ENCODE measurements around the gene EGLN2.

EGLN2 gene

DNA sequence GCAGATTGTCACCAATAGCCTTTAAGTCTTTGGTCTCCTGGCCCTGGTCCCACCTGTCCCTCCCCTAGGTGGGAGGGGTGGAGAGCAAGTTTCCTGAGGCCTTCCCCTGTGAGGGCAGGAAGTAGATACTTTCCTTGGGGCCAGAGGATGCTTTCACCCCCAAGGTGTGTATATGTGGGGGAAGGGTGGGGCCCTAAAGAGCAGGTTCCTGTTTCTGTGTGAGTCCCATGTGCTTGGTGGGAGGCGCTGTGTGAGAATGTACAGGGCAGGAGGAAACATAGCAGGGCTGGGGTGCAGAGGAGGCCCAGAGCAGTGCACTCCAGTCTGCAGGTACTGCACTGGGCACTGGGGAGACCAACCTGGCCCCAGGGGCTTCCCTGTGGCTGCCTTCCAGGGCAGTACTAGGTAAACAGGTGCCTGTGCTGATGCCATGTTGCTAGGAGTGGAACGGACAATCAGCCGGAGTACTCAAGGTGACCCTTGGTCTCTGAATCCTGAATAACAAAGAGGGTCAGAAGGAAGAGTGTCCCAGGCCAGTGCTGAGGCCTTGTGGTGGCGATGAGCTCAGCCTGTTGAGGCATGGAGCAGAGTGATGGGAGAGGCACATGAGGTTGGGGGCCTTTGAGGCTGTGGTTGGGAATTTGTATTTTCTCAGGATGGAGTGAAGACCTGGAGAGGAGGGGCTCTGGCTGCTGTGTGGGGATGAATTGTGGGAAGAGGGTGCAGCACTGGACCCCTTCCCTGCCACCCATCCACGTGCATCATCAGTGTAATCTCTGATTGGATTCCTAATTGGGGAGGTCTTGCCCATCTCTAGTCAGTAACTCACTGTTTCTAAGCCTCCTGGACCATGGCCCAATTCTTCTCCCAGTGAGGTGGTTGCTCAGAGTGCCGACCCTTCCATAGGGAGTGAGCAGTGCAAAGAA, 5.1 kb downstream of the EGLN2 start:
- TF ChIP-seq, protein P1, sequence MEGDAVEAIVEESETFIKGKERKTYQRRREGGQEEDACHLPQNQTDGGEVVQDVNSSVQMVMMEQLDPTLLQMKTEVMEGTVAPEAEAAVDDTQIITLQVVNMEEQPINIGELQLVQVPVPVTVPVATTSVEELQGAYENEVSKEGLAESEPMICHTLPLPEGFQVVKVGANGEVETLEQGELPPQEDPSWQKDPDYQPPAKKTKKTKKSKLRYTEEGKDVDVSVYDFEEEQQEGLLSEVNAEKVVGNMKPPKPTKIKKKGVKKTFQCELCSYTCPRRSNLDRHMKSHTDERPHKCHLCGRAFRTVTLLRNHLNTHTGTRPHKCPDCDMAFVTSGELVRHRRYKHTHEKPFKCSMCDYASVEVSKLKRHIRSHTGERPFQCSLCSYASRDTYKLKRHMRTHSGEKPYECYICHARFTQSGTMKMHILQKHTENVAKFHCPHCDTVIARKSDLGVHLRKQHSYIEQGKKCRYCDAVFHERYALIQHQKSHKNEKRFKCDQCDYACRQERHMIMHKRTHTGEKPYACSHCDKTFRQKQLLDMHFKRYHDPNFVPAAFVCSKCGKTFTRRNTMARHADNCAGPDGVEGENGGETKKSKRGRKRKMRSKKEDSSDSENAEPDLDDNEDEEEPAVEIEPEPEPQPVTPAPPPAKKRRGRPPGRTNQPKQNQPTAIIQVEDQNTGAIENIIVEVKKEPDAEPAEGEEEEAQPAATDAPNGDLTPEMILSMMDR (IDR thresholded peaks at IDR 0.05; ENCODE audit: insufficient read depth, low read length, missing control alignments) = no peak
- DNase-seq (ENCODE audit: low read depth, low spot score) = no peak
- CTCF ChIA-PET = interaction anchor here (5.0 to 5.6 kb wide), 2 partner anchors 16 to 142 kb away, joined by 28 to 58 read pairs; no protein-coding TSS in a partner anchor
- no peak overlapping the region for H3K4me3 ChIP-seq (ENCODE audit: low read depth, low read length)
- POLR2A ChIA-PET = interaction anchor here (1.7 kb wide), 1 partner anchor 54 kb away, joined by 4 read pairs; the partner anchor contains the start of genes ACTMAP and SNRPA

DNA sequence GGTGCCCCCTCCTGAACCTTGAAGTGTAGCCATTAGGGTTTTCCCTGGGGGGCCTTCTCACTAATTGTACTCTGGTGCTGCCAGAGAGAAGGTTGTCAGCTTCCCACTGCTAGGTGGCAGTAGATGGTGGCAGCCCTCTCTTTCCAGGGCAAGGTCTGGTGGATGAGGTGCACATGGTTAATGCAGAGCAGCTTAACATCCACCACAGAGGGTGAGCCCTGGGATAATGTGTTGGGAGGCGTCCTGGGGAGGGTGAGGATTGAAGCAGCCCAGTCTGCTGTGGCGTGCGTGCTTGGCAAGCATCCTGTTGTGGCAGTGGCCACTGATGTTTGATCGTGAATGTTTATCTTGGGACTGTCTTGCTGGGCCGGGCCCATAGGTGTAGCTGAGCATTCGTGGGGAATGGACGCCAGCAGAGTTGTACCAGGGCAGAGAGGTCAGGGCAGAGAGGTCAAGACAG, 5.8 kb downstream of the EGLN2 start:
- CTCF ChIA-PET = interaction anchor here (3.2 to 5.6 kb wide), 3 partner anchors 15 to 143 kb away, joined by 21 to 58 read pairs (median 28); partner anchors contain the start of gene RAB4B
- TF ChIP-seq, protein P1 (IDR thresholded peaks at IDR 0.05; ENCODE audit: insufficient read depth, low read length, missing control alignments) = peak; percentile 7
- POLR2A ChIA-PET = interaction anchor here (0.6 to 1.7 kb wide), 2 partner anchors 54 to 146 kb away, joined by 3 to 4 read pairs; partner anchors contain the start of genes ACTMAP and SNRPA
- H3K4me3 ChIP-seq (ENCODE audit: low read depth, low read length) = no peak overlapping the region
- no peak for DNase-seq (ENCODE audit: low read depth, low spot score)

DNA sequence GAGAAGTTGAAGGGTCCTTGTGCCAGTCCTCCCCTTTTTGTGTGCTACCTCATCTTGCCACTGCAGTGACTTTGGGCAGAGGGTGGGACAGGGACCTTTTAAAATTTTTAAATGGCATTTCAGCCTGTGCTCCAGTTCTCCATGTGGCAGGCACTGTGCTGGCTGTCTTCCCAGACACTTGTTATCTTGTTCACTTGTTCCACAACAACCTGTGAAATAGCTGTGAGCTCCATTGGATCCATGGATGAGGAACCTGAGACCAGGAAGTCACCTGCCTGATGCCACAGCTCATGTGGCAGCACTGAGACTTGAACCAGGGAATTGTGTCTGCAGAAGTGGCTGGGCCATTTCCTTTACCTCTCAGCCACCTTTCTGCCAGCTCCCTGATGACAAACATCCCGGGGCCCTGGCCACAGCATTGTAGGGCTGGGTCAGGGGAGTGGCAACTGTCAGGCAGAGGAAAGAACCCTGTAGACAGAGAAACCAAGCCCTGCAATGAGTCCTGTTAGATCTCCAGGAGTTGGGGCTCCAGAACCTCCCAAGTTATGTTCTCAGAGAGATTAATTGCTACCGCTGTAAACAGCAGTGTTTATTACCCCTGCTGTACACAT, 6.4 kb downstream of the EGLN2 start:
- CTCF ChIA-PET = interaction anchor here (0.6 to 5.6 kb wide), 6 partner anchors 11 to 147 kb away, joined by 3 to 58 read pairs (median 16); partner anchors contain the start of gene RAB4B
- DNase-seq (ENCODE audit: low read depth, low spot score) = no peak
- POLR2A ChIA-PET = interaction anchor here (0.6 to 1.7 kb wide), 3 partner anchors 28 to 147 kb away, joined by 3 to 4 read pairs (median 3); partner anchors contain the start of genes ACTMAP, RAB4B and SNRPA
- H3K4me3 ChIP-seq (ENCODE audit: low read depth, low read length) = no peak overlapping the region
- TF ChIP-seq, protein P1 (IDR thresholded peaks at IDR 0.05; ENCODE audit: insufficient read depth, low read length, missing control alignments) = no peak

DNA sequence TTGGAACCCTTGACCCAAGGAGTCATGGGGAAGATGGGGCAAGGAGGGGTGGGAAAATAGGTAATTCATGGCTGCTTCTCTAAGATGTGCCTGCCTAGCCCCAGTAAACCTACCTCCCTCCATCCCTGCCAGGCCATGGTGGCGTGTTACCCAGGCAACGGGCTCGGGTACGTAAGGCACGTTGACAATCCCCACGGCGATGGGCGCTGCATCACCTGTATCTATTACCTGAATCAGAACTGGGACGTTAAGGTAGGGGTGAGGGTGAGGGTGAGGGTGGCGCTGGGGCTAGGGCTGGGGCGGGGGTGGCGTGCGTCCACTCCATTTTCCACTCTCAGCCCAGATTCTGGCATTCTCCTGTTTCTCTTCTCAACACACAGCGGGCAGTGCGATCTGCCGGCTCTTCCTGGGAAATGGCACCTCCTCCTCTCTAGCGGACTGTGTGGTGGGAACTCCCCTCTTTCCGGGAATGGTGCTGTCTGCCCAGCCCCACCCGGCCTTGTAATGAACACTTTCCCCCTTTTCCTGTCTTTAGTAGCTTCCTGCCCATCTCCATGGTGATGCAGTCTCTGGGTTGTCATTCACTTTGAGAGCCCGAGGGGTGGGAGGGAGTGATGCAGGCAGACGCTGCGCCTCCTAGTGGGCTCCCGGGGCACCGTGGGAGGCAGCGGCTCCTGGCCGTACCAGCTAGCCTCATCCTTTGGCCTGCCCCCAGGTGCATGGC, 7.6 kb downstream of the EGLN2 start:
- TF ChIP-seq, protein P1 (IDR thresholded peaks at IDR 0.05; ENCODE audit: insufficient read depth, low read length, missing control alignments) = peak; percentile 98
- CTCF ChIA-PET = interaction anchor here (0.6 to 5.6 kb wide), 25 partner anchors 10 to 155 kb away, joined by 3 to 58 read pairs (median 3); partner anchors contain the start of gene RAB4B
- POLR2A ChIA-PET = interaction anchor here (1.1 to 1.2 kb wide), 2 partner anchors 13 to 29 kb away, joined by 3 to 4 read pairs; partner anchors contain the start of gene RAB4B
- peak overlapping the region; percentile 20 for H3K4me3 ChIP-seq (ENCODE audit: low read depth, low read length)
- peak; percentile 63 for DNase-seq (ENCODE audit: low read depth, low spot score)

DNA sequence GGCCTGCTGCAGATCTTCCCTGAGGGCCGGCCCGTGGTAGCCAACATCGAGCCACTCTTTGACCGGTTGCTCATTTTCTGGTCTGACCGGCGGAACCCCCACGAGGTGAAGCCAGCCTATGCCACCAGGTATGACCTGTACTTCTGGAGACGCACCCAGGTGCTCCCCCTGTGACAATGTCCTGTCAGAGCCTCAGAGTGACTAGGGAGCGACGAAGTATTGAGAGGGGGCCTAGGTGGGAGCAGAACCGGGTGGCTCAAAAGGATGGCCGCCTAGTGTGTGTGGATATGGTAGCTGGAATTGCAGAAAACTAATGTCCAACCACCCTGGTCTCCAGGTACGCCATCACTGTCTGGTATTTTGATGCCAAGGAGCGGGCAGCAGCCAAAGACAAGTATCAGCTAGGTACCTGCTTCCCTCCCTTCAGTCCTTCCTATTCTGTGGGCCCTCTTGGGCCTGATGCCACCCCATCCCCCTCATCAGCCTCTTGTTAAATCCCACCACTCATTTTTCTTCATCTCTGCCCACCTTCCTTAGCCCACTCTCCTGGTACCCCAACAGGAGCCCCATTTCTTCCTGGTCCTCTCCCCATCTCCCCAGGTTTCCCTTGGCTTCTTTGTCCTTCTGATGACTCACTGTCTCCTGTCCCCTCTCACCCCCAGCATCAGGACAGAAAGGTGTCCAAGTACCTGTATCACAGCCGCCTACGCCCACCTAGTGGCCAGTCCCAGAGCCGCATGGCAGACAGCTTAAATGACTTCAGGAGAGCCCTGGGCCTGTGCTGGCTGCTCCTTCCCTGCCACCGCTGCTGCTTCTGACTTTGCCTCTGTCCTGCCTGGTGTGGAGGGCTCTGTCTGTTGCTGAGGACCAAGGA, 8.4 kb downstream of the EGLN2 start:
- TF ChIP-seq, protein P1 (IDR thresholded peaks at IDR 0.05; ENCODE audit: insufficient read depth, low read length, missing control alignments) = peak; percentile 24
- ChIA-PET CTCF (interaction anchor here (0.7 to 5.6 kb wide), 22 partner anchors 9 to 155 kb away, joined by 3 to 58 read pairs (median 3); partner anchors contain the start of gene RAB4B), POLR2A (interaction anchor here (1.1 kb wide), 1 partner anchor 13 kb away, joined by 4 read pairs; no protein-coding TSS in a partner anchor)
- no peak overlapping the region for H3K4me3 ChIP-seq (ENCODE audit: low read depth, low read length)
- no peak for DNase-seq (ENCODE audit: low read depth, low spot score)
